ENCODE results near the gene ENPP6. TPM values are rescaled to one million over a fixed set of nuclear protein-coding genes. Genes with fewer than 3 reads are reported as not detected.

ENPP6 gene
- total RNA-seq, 2 experiments from 2014 or later = not detected

DNA sequence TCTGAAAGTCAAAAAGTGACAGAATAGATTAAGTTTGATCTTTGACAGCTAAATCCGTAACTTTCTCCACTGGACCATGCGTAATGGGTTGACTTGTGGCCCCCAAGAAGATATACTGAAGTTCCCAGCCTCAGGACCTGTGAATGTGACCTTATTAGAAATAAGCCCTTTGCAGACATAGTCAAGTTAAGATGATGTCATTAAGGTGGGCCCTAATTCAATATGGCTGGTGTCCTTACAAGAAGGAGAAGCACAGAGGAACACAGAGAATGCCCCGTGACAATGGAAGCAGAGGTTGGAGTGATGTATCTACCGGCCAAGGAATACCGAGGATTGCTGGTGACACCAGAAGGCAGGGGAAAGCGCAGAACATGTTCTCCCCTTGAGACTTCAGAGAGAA, 14.4 kb downstream of the ENPP6 start:
- H3K4me3 ChIP-seq (ENCODE audit: low read depth, low read length, poor library complexity, severe bottlenecking) = no peak overlapping the region
- TF ChIP-seq EZH2phosphoT487 (IDR thresholded peaks at IDR 0.05; ENCODE audit: borderline replicate concordance, low read depth, low read length) (no peak), CTCF (conservative IDR thresholded peaks at IDR 0.05; ENCODE audit: low read length) (no peak)
- DNase-seq (ENCODE audit: low spot score) = no peak
- BruUV-seq (replicated peaks) = no TSS peak
- H3K36me3 ChIP-seq (ENCODE audit: insufficient read depth, low read length) = no peaks in the 10 kb centered on the region
- H4K20me1 ChIP-seq (ENCODE audit: insufficient read depth, low read length) = no peaks in the 10 kb centered on the region
- H2AFZ ChIP-seq (ENCODE audit: low read length) = no peak overlapping the region
- ChIA-PET POLR2A (no interaction called here), CTCF (ENCODE audit: unreplicated experiment) (no interaction called here)
- H3K79me2 ChIP-seq (ENCODE audit: insufficient read depth, low read depth, low read length) = no peaks in the 10 kb centered on the region
- H3K4me2 ChIP-seq (ENCODE audit: low read length) = no peak overlapping the region
- no peaks in the 10 kb centered on the region for H3K9me2 ChIP-seq (ENCODE audit: insufficient read depth, low read length)
- no peak overlapping the region for H3K27ac ChIP-seq (ENCODE audit: low read depth, low read length, poor library complexity, severe bottlenecking)
- intact Hi-C loops (cut with micrococcal nuclease; ENCODE audit: unreplicated experiment) = no loop called here
- H3K4me1 ChIP-seq (ENCODE audit: insufficient read depth, low read length, poor library complexity, severe bottlenecking) = no peaks in the 10 kb centered on the region
- no peaks in the 10 kb centered on the region for H3K9me3 ChIP-seq (ENCODE audit: low read length)

DNA sequence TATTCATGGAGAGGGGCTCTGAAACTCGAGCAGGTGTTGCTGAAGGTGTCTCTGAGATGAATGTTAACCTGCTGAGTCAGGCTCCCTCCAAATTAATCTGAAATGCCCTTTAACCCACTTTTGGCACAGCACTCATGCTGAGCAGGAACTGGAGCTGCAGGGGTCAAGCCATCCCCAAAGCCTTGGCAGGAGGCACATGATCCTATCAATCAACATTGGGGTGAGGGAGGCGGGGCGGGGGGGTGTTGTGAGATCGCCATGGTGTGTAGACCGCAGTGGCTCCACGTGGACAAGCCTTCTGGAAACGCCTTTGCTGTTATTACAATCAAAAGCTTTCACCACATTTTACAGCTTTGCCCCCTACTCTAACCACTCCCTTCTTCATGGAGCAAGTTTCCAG, 16.5 kb downstream of the ENPP6 start:
- no peak for DNase-seq (ENCODE audit: low spot score)
- Histone ChIP-seq H3K9me3 (ENCODE audit: low read length) (no peaks in the 10 kb centered on the region), H3K36me3 (ENCODE audit: insufficient read depth, low read length) (no peaks in the 10 kb centered on the region), H3K4me3 (ENCODE audit: low read depth, low read length, poor library complexity, severe bottlenecking) (no peak overlapping the region), H3K9me2 (ENCODE audit: insufficient read depth, low read length) (no peaks in the 10 kb centered on the region), H3K4me2 (ENCODE audit: low read length) (no peak overlapping the region), H4K20me1 (ENCODE audit: insufficient read depth, low read length) (no peaks in the 10 kb centered on the region), H3K27ac (ENCODE audit: low read depth, low read length, poor library complexity, severe bottlenecking) (no peak overlapping the region), H3K79me2 (ENCODE audit: insufficient read depth, low read depth, low read length) (no peaks in the 10 kb centered on the region), H2AFZ (ENCODE audit: low read length) (no peak overlapping the region), H3K4me1 (ENCODE audit: insufficient read depth, low read length, poor library complexity, severe bottlenecking) (no peaks in the 10 kb centered on the region)
- ChIA-PET POLR2A (interaction anchor here (0.6 to 0.9 kb wide), 3 partner anchors 23 to 1578 kb away, joined by 4 to 5 read pairs (median 4); no protein-coding TSS in a partner anchor), CTCF (ENCODE audit: unreplicated experiment) (interaction anchor here (0.5 to 0.6 kb wide), 2 partner anchors 45 to 708 kb away, joined by 3 read pairs; no protein-coding TSS in a partner anchor)
- no TSS peak for BruUV-seq (replicated peaks)
- TF ChIP-seq CTCF (conservative IDR thresholded peaks at IDR 0.05; ENCODE audit: low read length) (no peak), EZH2phosphoT487 (IDR thresholded peaks at IDR 0.05; ENCODE audit: borderline replicate concordance, low read depth, low read length) (no peak)
- intact Hi-C loops (cut with micrococcal nuclease; ENCODE audit: unreplicated experiment) = no loop called here

DNA sequence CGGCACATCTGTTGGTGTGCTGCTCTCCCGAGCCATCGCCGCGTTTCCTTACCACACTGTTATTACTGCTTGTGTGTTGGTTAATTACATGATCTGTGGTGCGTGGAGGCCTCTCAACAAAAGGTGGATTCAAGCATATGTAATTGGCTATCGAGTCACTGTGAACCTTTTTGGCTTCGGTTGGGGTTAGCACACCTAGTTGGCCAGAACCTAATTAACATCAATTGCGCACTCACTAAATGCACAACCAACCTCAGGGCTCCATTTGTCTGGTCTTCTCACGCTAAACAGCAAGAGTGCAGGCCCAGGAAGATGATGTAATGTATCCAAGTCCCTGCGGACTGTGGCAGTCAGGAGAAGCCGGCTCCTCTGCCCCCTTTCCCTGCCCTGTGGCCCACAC, 17.4 kb downstream of the ENPP6 start:
- no peaks in the 10 kb centered on the region for H3K4me1 ChIP-seq (ENCODE audit: insufficient read depth, low read length, poor library complexity, severe bottlenecking)
- no peak overlapping the region for H2AFZ ChIP-seq (ENCODE audit: low read length)
- no peak overlapping the region for H3K4me2 ChIP-seq (ENCODE audit: low read length)
- intact Hi-C loops (cut with micrococcal nuclease; ENCODE audit: unreplicated experiment) = no loop called here
- DNase-seq (ENCODE audit: low spot score) = no peak
- TF ChIP-seq EZH2phosphoT487 (IDR thresholded peaks at IDR 0.05; ENCODE audit: borderline replicate concordance, low read depth, low read length) (no peak), CTCF (conservative IDR thresholded peaks at IDR 0.05; ENCODE audit: low read length) (no peak)
- no peaks in the 10 kb centered on the region for H4K20me1 ChIP-seq (ENCODE audit: insufficient read depth, low read length)
- no peak overlapping the region for H3K27ac ChIP-seq (ENCODE audit: low read depth, low read length, poor library complexity, severe bottlenecking)
- no peaks in the 10 kb centered on the region for H3K9me3 ChIP-seq (ENCODE audit: low read length)
- BruUV-seq (replicated peaks) = no TSS peak
- ChIA-PET POLR2A (no interaction called here), CTCF (ENCODE audit: unreplicated experiment) (no interaction called here)
- H3K79me2 ChIP-seq (ENCODE audit: insufficient read depth, low read depth, low read length) = no peaks in the 10 kb centered on the region
- no peaks in the 10 kb centered on the region for H3K9me2 ChIP-seq (ENCODE audit: insufficient read depth, low read length)
- no peaks in the 10 kb centered on the region for H3K36me3 ChIP-seq (ENCODE audit: insufficient read depth, low read length)
- no peak overlapping the region for H3K4me3 ChIP-seq (ENCODE audit: low read depth, low read length, poor library complexity, severe bottlenecking)

Data from OCI-LY7 (cell line).